CD14-positive monocyte (primary cell): Measurements from ENCODE around the gene RPN1. TPM values are rescaled to one million over a fixed set of nuclear protein-coding genes. Genes with fewer than 3 reads are reported as not detected.

Experiments used
- DNase-seq, 3 donors: peaks; one replicate each; pipeline ENCODE4 v3.0.0-alpha.2; 2011 to 2022
- H2AFZ ChIP-seq: 2 replicates; pipeline ENCODE4 v1.6.0; 2012; ENCODE audit warnings: mild to moderate bottlenecking, low read depth, low read length, inconsistent platforms; ENCODE audit not compliant: insufficient read depth, poor library complexity, severe bottlenecking
- H3K27ac ChIP-seq, 2 donors: 1 replicate in 1 of 2; 2 replicates in 1 of 2; pipeline ENCODE4 v1.5.1; 2012 to 2013; ENCODE audit warnings: low read length in 2 of 2, control low read depth in 1 of 2, inconsistent platforms in 1 of 2, low read depth in 1 of 2, mild to moderate bottlenecking in 1 of 2
- H3K27me3 ChIP-seq, 2 donors: one replicate each; pipeline versions ENCODE4 v1.6.0 to v1.6.1; 2011 to 2013; ENCODE audit warnings: low read length in 2 of 2; ENCODE audit not compliant: control insufficient read depth in 2 of 2, insufficient read depth in 2 of 2
- H3K36me3 ChIP-seq, 2 donors: replicated peaks in 1 of 2; 1 replicate in 1 of 2; 2 replicates in 1 of 2; pipeline versions ENCODE4 v1.5.1 to v1.6.1; 2012 to 2013; ENCODE audit warnings: low read length in 2 of 2, control low read depth in 1 of 2, inconsistent platforms in 1 of 2, mild to moderate bottlenecking in 1 of 2; ENCODE audit not compliant: insufficient read depth in 2 of 2, control insufficient read depth in 1 of 2
- H3K4me1 ChIP-seq, 2 donors: 1 replicate in 1 of 2; 2 replicates in 1 of 2; pipeline versions ENCODE4 v1.5.1 to v1.6.1; 2012 to 2013; ENCODE audit warnings: low read length in 2 of 2, control low read depth in 1 of 2, inconsistent platforms in 1 of 2, mild to moderate bottlenecking in 1 of 2, moderate library complexity in 1 of 2; ENCODE audit not compliant: insufficient read depth in 2 of 2, control insufficient read depth in 1 of 2
- H3K4me2 ChIP-seq: replicated peaks from 2 replicates; pipeline ENCODE3; 2012; ENCODE audit warnings: low read length, moderate library complexity, mild to moderate bottlenecking; ENCODE audit not compliant: poor library complexity, severe bottlenecking; ENCODE audit errors: extremely low read depth
- H3K4me3 ChIP-seq, 3 experiments: fragments of 200-600 bp in 1 of 3; sonication (generic) in 1 of 3; replicated peaks in 1 of 3; 1 replicate in 2 of 3; 2 replicates in 1 of 3; pipeline ENCODE4 v1.5.1; 2011 to 2013; ENCODE audit warnings: low read length in 3 of 3, mild to moderate bottlenecking in 3 of 3, control low read depth in 2 of 3, low read depth in 2 of 3, inconsistent platforms in 1 of 3, moderate library complexity in 1 of 3
- H3K79me2 ChIP-seq: 2 replicates; pipeline ENCODE4 v1.6.0; 2012; ENCODE audit warnings: mild to moderate bottlenecking, control low read depth, inconsistent platforms, low read length, moderate library complexity; ENCODE audit not compliant: insufficient read depth
- H3K9ac ChIP-seq: 2 replicates; pipeline ENCODE4 v1.6.0; 2017; ENCODE audit warnings: low read length, mild to moderate bottlenecking; ENCODE audit not compliant: insufficient read depth, poor library complexity, severe bottlenecking
- H3K9me3 ChIP-seq, 2 donors: replicated peaks in 1 of 2; 1 replicate in 1 of 2; 2 replicates in 1 of 2; pipeline versions ENCODE4 v1.5.1 to v1.6.1; 2012 to 2013; ENCODE audit warnings: low read length in 2 of 2, control low read depth in 1 of 2; ENCODE audit not compliant: control insufficient read depth in 1 of 2, insufficient read depth in 1 of 2
- H4K20me1 ChIP-seq: 2 replicates; pipeline ENCODE4 v1.6.0; 2012; ENCODE audit warnings: mild to moderate bottlenecking, low read length, control low read depth, moderate library complexity; ENCODE audit not compliant: insufficient read depth
- H3K27ac Mint-ChIP-seq, 7 donors: one replicate each; pipeline ENCODE4 v1.8.0; 2020; ENCODE audit warnings: mild to moderate bottlenecking in 7 of 7, mixed read lengths in 7 of 7, moderate library complexity in 6 of 7, inconsistent platforms in 2 of 7
- H3K27me3 Mint-ChIP-seq, 3 donors: one replicate each; pipeline ENCODE4 v1.8.0; 2021 to 2022; ENCODE audit warnings: low read depth in 3 of 3, mild to moderate bottlenecking in 3 of 3, mixed read lengths in 3 of 3, moderate library complexity in 3 of 3, inconsistent platforms in 1 of 3
- H3K36me3 Mint-ChIP-seq, 2 donors: one replicate each; pipeline ENCODE4 v1.8.0; 2020; ENCODE audit warnings: mixed read lengths in 2 of 2, inconsistent platforms in 1 of 2, mild to moderate bottlenecking in 1 of 2
- H3K4me1 Mint-ChIP-seq: one replicate; pipeline ENCODE4 v1.8.0; 2020; ENCODE audit warnings: mild to moderate bottlenecking, mixed read lengths
- H3K4me3 Mint-ChIP-seq, 2 donors: one replicate each; pipeline ENCODE4 v1.8.0; 2020; ENCODE audit warnings: mild to moderate bottlenecking in 2 of 2, mixed read lengths in 2 of 2, moderate library complexity in 1 of 2
- H3K9me3 Mint-ChIP-seq, 7 donors: one replicate each; pipeline ENCODE4 v1.8.0; 2020 to 2022; ENCODE audit warnings: mixed read lengths in 7 of 7, mild to moderate bottlenecking in 6 of 7, moderate library complexity in 6 of 7, inconsistent platforms in 2 of 7
- WGBS: methylation state at CpG from one replicate; pipeline ENCODE4 v1.1.5; 2013; ENCODE audit warnings: missing lambda C conversion rate; ENCODE audit not compliant: insufficient coverage; 5-methylcytosine and 5-hydroxymethylcytosine counted together
- intact Hi-C, 2 donors: fragments of 100-400 bp; cut with micrococcal nuclease; formaldehyde crosslinking; loops; one replicate each; pipeline versions ENCODE4 v1.15.0 to v1.15.1; 2023
- polyA plus RNA-seq, 3 donors: library from polyadenylated mRNA; depleted of rRNA in 1 of 3; unstranded in 2 of 3; stranded (reverse) in 1 of 3; fragments of 300-500 nt in 2 of 3; fragments of >200 nt in 1 of 3; fragmentation: Illumina TruSeq in 2 of 3; gene quantifications; 1 replicate in 2 of 3; 2 replicates in 1 of 3; pipeline ENCODE4 v1.2.3, GENCODE V29; 2012 to 2021
- TF ChIP-seq, protein P1 (sequence below): fragments of 200-600 bp; IDR thresholded peaks from one replicate; pipeline ENCODE4 v1.8.0; 2022; ENCODE audit warnings: antibody characterized with exemption, mild to moderate bottlenecking

The RPN1 gene
- polyA plus RNA-seq, 3 donors, result 112 to 375 (median 354) TPM

DNA sequence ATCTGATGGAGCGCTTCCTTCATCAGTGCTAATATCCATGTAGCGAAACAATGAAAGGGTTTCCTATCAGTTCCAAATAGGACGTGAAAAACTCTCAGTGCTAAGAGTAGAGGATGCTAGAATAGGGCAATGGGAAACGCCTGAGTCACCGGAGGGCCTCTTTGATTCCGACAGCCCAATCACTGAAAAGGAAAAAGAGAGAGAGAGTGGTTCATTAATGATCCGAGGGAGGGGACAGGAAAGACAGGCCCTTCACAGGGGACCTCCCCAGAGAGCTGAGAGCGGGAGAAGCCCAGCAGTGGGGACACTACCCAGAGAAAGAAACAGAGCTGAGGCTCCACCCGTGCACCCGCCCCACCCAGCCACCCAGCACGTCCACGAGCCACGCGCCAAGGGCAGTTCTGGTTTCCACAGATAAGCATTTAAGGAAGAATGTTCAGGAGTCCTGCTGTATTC, 76.9 kb downstream of the RPN1 start:
- Histone ChIP-seq H3K4me3 (no peak overlapping the region), H3K79me2 (no peaks in the 10 kb centered on the region), H3K27me3 (peaks cover 8 to 20% of the 10 kb centered on the region in 2 donors), H2AFZ (peak overlapping the region; percentile 50), H4K20me1 (no peaks in the 10 kb centered on the region), H3K27ac (no peak overlapping the region), H3K9me3 (no peaks in the 10 kb centered on the region), H3K9ac (no peak overlapping the region), H3K4me1 (peaks cover 6 to 9% of the 10 kb centered on the region in 2 donors), H3K36me3 (no peaks in the 10 kb centered on the region), H3K4me2 (peak overlapping the region; percentile 26)
- Mint-ChIP-seq H3K27me3 (peaks cover 28 to 39% (median 28%) of the 10 kb centered on the region in 3 donors), H3K4me1 (peaks cover 14% of the 10 kb centered on the region), H3K9me3 (no peaks in the 10 kb centered on the region), H3K27ac (peak overlapping the region in 2 of 7 donors; percentile 57 to 66), H3K36me3 (no peaks in the 10 kb centered on the region), H3K4me3 (peak overlapping the region; percentile 62 to 73)
- WGBS, result 7% methylated on average over 12 of the region's 14 CpGs
- TF ChIP-seq, protein P1, sequence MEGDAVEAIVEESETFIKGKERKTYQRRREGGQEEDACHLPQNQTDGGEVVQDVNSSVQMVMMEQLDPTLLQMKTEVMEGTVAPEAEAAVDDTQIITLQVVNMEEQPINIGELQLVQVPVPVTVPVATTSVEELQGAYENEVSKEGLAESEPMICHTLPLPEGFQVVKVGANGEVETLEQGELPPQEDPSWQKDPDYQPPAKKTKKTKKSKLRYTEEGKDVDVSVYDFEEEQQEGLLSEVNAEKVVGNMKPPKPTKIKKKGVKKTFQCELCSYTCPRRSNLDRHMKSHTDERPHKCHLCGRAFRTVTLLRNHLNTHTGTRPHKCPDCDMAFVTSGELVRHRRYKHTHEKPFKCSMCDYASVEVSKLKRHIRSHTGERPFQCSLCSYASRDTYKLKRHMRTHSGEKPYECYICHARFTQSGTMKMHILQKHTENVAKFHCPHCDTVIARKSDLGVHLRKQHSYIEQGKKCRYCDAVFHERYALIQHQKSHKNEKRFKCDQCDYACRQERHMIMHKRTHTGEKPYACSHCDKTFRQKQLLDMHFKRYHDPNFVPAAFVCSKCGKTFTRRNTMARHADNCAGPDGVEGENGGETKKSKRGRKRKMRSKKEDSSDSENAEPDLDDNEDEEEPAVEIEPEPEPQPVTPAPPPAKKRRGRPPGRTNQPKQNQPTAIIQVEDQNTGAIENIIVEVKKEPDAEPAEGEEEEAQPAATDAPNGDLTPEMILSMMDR, result no peak
- DNase-seq, result no peak
- intact Hi-C loops, result no loop called here

DNA sequence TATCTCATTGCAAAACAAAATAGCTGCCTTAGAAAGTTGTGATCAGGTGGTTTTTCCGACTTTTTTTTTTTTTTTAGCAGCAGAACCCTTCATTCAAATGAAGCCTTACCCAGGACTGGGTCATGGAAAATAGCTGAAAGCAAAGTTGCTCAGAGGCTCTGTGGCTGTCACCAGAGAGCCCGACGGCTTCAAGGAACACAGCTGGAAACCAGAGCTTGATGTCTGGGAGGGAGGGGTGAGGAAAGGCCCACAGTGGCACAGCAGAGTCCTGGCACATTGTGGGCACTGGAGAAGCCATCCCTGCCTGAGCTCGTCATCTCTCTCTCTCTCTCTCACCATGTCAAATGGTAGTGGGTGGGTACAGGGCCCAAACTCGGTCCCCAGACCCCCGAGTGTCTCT, 77.5 kb downstream of the RPN1 start:
- H3K27me3 Mint-ChIP-seq, result peaks cover 24 to 39% (median 28%) of the 10 kb centered on the region in 3 donors
- H3K27ac ChIP-seq, result no peak overlapping the region
- no peak for DNase-seq
- H3K4me3 Mint-ChIP-seq, result peak overlapping the region in 1 of 2 donors; percentile 73
- H3K4me1 ChIP-seq, result peaks cover 6 to 9% of the 10 kb centered on the region in 2 donors
- no peaks in the 10 kb centered on the region for H3K9me3 ChIP-seq
- H3K27me3 ChIP-seq, result peaks cover 8 to 20% of the 10 kb centered on the region in 2 donors
- H3K9me3 Mint-ChIP-seq, result no peaks in the 10 kb centered on the region
- no peak overlapping the region for H3K4me3 ChIP-seq
- H3K4me2 ChIP-seq, result no peak overlapping the region
- H2AFZ ChIP-seq, result peak overlapping the region; percentile 50
- no peaks in the 10 kb centered on the region for H4K20me1 ChIP-seq
- TF ChIP-seq, protein P1, result no peak
- H3K36me3 ChIP-seq, result no peaks in the 10 kb centered on the region
- 60% methylated on average over 1 of the region's 6 CpGs for WGBS
- H3K27ac Mint-ChIP-seq, result no peak overlapping the region
- no peaks in the 10 kb centered on the region for H3K79me2 ChIP-seq
- H3K4me1 Mint-ChIP-seq, result peaks cover 14% of the 10 kb centered on the region
- H3K9ac ChIP-seq, result no peak overlapping the region
- intact Hi-C loops, result no loop called here
- H3K36me3 Mint-ChIP-seq, result no peaks in the 10 kb centered on the region
